GM12892 (cell line): Measurements from ENCODE around the gene EPAS1.

Source experiments
- POLR2A ChIP-seq: IDR thresholded peaks from 2 replicates; pipeline ENCODE4 v1.6.1; 2011; ENCODE audit warnings: low read depth, low read length, control low read depth
- POLR2AphosphoS5 ChIP-seq: IDR thresholded peaks from 2 replicates; pipeline ENCODE4 v1.6.1; 2011; ENCODE audit warnings: low read depth, low read length, control low read depth
- TAF1 ChIP-seq: IDR thresholded peaks from 2 replicates; pipeline ENCODE4 v1.6.1; 2011; ENCODE audit warnings: low read depth, mild to moderate bottlenecking, control low read depth, low read length, borderline replicate concordance

DNA sequence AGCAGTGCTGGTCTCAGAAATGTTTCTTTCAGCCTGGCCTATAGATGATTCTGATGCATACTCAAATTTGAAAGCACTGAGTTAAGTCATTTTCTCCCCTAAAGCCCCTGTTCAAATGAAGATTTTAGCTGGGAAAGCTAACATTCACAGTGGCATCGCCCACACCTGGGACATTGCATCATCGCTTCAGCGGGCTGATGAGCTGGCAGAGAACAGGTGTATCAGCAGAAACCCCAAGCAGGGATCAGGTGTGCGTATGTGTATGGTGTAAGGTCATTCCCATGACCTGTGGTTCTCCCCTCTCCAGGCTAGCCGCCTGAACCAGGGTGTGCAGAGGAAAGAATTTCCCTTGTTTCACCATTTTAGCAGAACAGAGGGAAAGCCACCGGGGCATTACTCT is 56.3 kb downstream of the EPAS1 start:
- TF ChIP-seq POLR2A (no peak), TAF1 (no peak), POLR2AphosphoS5 (no peak)
